ENCODE measurements around the gene SLC25A39. TPM values are rescaled to one million over a fixed set of nuclear protein-coding genes. Genes with fewer than 3 reads are reported as not detected.

The SLC25A39 gene
- total and polyA plus RNA-seq, 10 donors, result 76.1 to 214 (median 105) TPM

- WGBS, 5 donors, result 81 to 96% (median 86%) methylated on average over 6 to 11 of the region's 11 CpGs
- no peak for DNase-seq
Measured at GRCh38 chr17:44356241-44356640, 31.6 kb upstream of the SLC25A39 start.

GRCh38 chr17:44355642-44356099 is 31.0 kb upstream of the SLC25A39 start:
- TF ChIP-seq POLR2AphosphoS5 (IDR thresholded peaks at IDR 0.05), result no peak
- TF ChIP-seq CTCF (IDR thresholded peaks at IDR 0.05 in 8 of 11, conservative IDR thresholded peaks at IDR 0.05 in 3 of 11), result no peak
- TF ChIP-seq POLR2A (IDR thresholded peaks at IDR 0.05), result no peak
- Histone ChIP-seq H3K4me1 (peaks cover 0 to 36% (median 15%) of the 10 kb centered on the region in 6 donors), H3K4me3 (no peak overlapping the region), H3K9me3 (no peaks in the 10 kb centered on the region), H3K27me3 (replicated peaks in 1 of 7) (peaks cover 0 to 10% (median 0%) of the 10 kb centered on the region in 7 donors), H3K36me3 (peaks cover 0 to 30% (median 26%) of the 10 kb centered on the region in 6 donors), H3K27ac (no peak overlapping the region)
- no peak for DNase-seq
- intact Hi-C loops (cut with DNase I; ENCODE audit: low total_unique reads), result no loop called here
- 78 to 83% (median 80%) methylated on average over 17 of the region's 17 CpGs for WGBS, 5 donors

More at GRCh38 chr17:44356241-44356640, 31.6 kb upstream of the SLC25A39 start:
- intact Hi-C loops (cut with DNase I; ENCODE audit: low total_unique reads), result no loop called here
- H3K27ac ChIP-seq, result no peak overlapping the region
- TF ChIP-seq CTCF (IDR thresholded peaks at IDR 0.05 in 8 of 11, conservative IDR thresholded peaks at IDR 0.05 in 3 of 11) (no peak), POLR2AphosphoS5 (IDR thresholded peaks at IDR 0.05) (no peak), POLR2A (IDR thresholded peaks at IDR 0.05) (no peak)
- H3K4me1 ChIP-seq, result peaks cover 0 to 36% (median 10%) of the 10 kb centered on the region in 6 donors
- no peak overlapping the region for H3K4me3 ChIP-seq
- peaks cover 0 to 24% (median 20%) of the 10 kb centered on the region in 6 donors for H3K36me3 ChIP-seq
- no peaks in the 10 kb centered on the region for H3K9me3 ChIP-seq
- peaks cover 0 to 16% (median 0%) of the 10 kb centered on the region in 7 donors for H3K27me3 ChIP-seq (replicated peaks in 1 of 7)

GRCh38 chr17:44354582-44355561 is 30.2 kb upstream of the SLC25A39 start:
- Histone ChIP-seq H3K27me3 (replicated peaks in 1 of 7) (peaks cover 0 to 7% (median 0%) of the 10 kb centered on the region in 7 donors), H3K27ac (no peak overlapping the region), H3K9me3 (no peaks in the 10 kb centered on the region), H3K4me3 (peak overlapping the region in 7 of 8 donors; percentile 16 to 71 (median 36)), H3K36me3 (peaks cover 0 to 38% (median 34%) of the 10 kb centered on the region in 6 donors), H3K4me1 (peaks cover 0 to 40% (median 23%) of the 10 kb centered on the region in 6 donors)
- TF ChIP-seq POLR2AphosphoS5 (IDR thresholded peaks at IDR 0.05) (peak; percentile 45 to 69 (median 49)), POLR2A (IDR thresholded peaks at IDR 0.05) (no peak), CTCF (IDR thresholded peaks at IDR 0.05 in 8 of 11, conservative IDR thresholded peaks at IDR 0.05 in 3 of 11) (peak in 7 of 11 experiments; percentile 11 to 69 (median 58))
- intact Hi-C loops (cut with DNase I; ENCODE audit: low total_unique reads), result no loop called here
- 46 to 73% (median 56%) methylated on average over 53 to 77 of the region's 77 CpGs for WGBS, 5 donors
- DNase-seq, result peak; percentile 90
